Tibial nerve (tissue), 4 donors: Measurements from ENCODE around the gene SPEN. TPM values are rescaled to one million over a fixed set of nuclear protein-coding genes. Genes with fewer than 3 reads are reported as not detected.
A peak's percentile ranks its signal among the peaks of the same experiment; 100 is the strongest.

Experiments
- DNase-seq, 2 donors: peaks; one replicate each; pipeline ENCODE4 v3.0.0-alpha.2; 2019; ENCODE audit warnings: low spot score in 2 of 2
- H3K27ac ChIP-seq, 4 donors: fragments of 200-600 bp; sonication (generic) in 3 of 4; one replicate each; pipeline ENCODE4 v1.5.1; 2017 to 2019; ENCODE audit warnings: mild to moderate bottlenecking in 1 of 4
- H3K27me3 ChIP-seq, 2 donors: fragments of 200-600 bp; sonication (generic) in 1 of 2; one replicate each; pipeline versions ENCODE4 v1.5.1 to v1.6.0; 2017 to 2019
- H3K36me3 ChIP-seq, 3 donors: fragments of 200-600 bp; sonication (generic); one replicate each; pipeline ENCODE4 v1.5.1; 2018 to 2019
- H3K4me1 ChIP-seq, 4 donors: fragments of 200-600 bp; sonication (generic) in 3 of 4; one replicate each; pipeline ENCODE4 v1.5.1; 2017 to 2019
- H3K4me3 ChIP-seq, 4 donors: fragments of 200-600 bp; sonication (generic) in 3 of 4; one replicate each; pipeline ENCODE4 v1.5.1; 2017 to 2019; ENCODE audit warnings: mild to moderate bottlenecking in 1 of 4, moderate library complexity in 1 of 4
- H3K9me3 ChIP-seq, 4 donors: fragments of 200-600 bp; sonication (generic) in 3 of 4; one replicate each; pipeline ENCODE4 v1.5.1; 2017 to 2019
- EP300 ChIP-seq, 2 donors: sonication (generic); formaldehyde crosslinking; IDR thresholded peaks; one replicate each; pipeline ENCODE4 v1.6.1; 2017; ENCODE audit warnings: antibody characterized with exemption in 2 of 2, mild to moderate bottlenecking in 1 of 2
- POLR2A ChIP-seq, 2 donors: fragments of 450-650 bp; IDR thresholded peaks; one replicate each; pipeline ENCODE4 v1.6.1; 2017; ENCODE audit warnings: antibody characterized with exemption in 2 of 2, mild to moderate bottlenecking in 2 of 2, moderate library complexity in 2 of 2
- WGBS, 2 donors: methylation state at CpG; one replicate each; pipeline ENCODE4 v1.1.5; 2018; 5-methylcytosine and 5-hydroxymethylcytosine counted together
- total RNA-seq, 4 donors: library from RNA; depleted of rRNA; stranded (reverse); fragments of >200 nt; gene quantifications; one replicate each; pipeline ENCODE4 v1.1.0, GENCODE V29; 2016
- TF ChIP-seq, protein P1 (sequence below), 5 experiments: fragments of 200-600 bp in 3 of 5; fragments of 450-650 bp in 2 of 5; sonication (generic) in 3 of 5; IDR thresholded peaks; one replicate each; pipeline ENCODE4 v1.5.1; 2016 to 2019; ENCODE audit warnings: antibody characterized with exemption in 5 of 5, mild to moderate bottlenecking in 3 of 5, moderate library complexity in 2 of 5

Gene SPEN
- total RNA-seq, 4 donors from 2014 or later: 67.9 to 87.0 (median 77.8) TPM

DNA sequence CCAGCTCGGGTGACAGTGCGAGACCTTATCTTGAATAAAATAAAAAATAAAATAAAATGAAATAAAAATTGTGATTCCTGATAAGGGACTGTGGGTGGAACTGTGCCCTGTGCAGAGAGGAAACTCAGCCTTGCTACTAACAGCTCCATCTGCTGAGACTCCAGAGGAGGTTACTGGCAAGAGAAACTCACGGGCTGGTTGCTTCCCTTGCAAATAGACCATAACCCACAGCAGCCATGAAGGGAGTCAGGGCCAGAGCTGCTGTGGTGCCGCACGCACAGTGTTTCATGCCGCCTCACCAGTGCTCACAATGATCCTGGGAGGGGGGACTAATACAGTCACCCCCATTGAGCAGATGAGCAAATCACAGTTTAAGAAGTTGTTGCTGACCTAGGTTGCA, 114.7 kb downstream of the SPEN start:
- no peaks in the 10 kb centered on the region for H3K9me3 ChIP-seq
- peak overlapping the region in 1 of 4 donors; percentile 80 for H3K27ac ChIP-seq
- H3K4me1 ChIP-seq: peaks cover 0 to 86% (median 22%) of the 10 kb centered on the region in 4 donors
- WGBS, 2 donors: 87 to 93% methylated on average over 6 of the region's 6 CpGs
- peaks cover 0 to 5% (median 0%) of the 10 kb centered on the region in 3 donors for H3K36me3 ChIP-seq
- H3K4me3 ChIP-seq: no peak overlapping the region
- no peak for DNase-seq
- no peaks in the 10 kb centered on the region for H3K27me3 ChIP-seq
- TF ChIP-seq EP300 (IDR thresholded peaks at IDR 0.05) (no peak), POLR2A (IDR thresholded peaks at IDR 0.05) (no peak)
- TF ChIP-seq, protein P1, sequence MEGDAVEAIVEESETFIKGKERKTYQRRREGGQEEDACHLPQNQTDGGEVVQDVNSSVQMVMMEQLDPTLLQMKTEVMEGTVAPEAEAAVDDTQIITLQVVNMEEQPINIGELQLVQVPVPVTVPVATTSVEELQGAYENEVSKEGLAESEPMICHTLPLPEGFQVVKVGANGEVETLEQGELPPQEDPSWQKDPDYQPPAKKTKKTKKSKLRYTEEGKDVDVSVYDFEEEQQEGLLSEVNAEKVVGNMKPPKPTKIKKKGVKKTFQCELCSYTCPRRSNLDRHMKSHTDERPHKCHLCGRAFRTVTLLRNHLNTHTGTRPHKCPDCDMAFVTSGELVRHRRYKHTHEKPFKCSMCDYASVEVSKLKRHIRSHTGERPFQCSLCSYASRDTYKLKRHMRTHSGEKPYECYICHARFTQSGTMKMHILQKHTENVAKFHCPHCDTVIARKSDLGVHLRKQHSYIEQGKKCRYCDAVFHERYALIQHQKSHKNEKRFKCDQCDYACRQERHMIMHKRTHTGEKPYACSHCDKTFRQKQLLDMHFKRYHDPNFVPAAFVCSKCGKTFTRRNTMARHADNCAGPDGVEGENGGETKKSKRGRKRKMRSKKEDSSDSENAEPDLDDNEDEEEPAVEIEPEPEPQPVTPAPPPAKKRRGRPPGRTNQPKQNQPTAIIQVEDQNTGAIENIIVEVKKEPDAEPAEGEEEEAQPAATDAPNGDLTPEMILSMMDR (IDR thresholded peaks at IDR 0.05): no peak

DNA sequence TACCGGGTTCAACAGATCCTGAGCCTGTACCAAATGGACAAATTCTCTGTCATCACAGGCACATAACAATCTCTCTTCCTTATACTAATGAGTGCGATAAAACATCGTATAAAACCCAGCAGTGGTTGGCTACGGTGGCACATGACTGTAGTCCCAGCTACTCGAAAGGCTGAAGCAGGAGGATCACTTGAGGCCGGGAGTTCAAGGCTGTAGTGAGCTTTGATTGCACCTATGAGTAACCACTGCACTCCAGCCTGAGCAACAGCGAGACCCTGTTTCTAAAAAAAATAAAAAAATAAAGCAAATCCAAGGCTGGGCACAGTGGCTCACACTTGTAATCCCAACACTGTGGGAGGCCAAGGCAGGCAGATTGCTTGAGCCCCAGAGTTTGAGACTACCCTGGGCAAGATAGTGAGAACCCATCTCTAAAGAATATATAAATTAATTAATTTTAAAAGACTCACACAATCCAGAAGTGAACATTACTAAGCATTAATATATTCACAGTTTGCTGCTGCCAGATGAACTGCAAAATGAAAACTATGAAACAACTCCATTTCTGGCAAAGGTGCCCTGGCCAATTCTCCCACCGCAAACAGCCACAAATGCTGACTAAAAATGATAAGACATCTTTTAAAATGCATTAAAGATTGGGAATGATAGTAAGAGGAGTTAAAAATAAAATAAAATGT, 115.3 kb downstream of the SPEN start:
- Histone ChIP-seq H3K4me3 (no peak overlapping the region), H3K27ac (peak overlapping the region in 2 of 4 donors; percentile 52 to 80), H3K27me3 (no peaks in the 10 kb centered on the region), H3K36me3 (no peaks in the 10 kb centered on the region), H3K4me1 (peaks cover 0 to 88% (median 23%) of the 10 kb centered on the region in 4 donors), H3K9me3 (no peaks in the 10 kb centered on the region)
- no peak for DNase-seq
- WGBS, 2 donors: 83 to 89% methylated on average over 8 of the region's 8 CpGs
- TF ChIP-seq EP300 (IDR thresholded peaks at IDR 0.05) (no peak), POLR2A (IDR thresholded peaks at IDR 0.05) (no peak)
- TF ChIP-seq, protein P1 (IDR thresholded peaks at IDR 0.05): no peak

DNA sequence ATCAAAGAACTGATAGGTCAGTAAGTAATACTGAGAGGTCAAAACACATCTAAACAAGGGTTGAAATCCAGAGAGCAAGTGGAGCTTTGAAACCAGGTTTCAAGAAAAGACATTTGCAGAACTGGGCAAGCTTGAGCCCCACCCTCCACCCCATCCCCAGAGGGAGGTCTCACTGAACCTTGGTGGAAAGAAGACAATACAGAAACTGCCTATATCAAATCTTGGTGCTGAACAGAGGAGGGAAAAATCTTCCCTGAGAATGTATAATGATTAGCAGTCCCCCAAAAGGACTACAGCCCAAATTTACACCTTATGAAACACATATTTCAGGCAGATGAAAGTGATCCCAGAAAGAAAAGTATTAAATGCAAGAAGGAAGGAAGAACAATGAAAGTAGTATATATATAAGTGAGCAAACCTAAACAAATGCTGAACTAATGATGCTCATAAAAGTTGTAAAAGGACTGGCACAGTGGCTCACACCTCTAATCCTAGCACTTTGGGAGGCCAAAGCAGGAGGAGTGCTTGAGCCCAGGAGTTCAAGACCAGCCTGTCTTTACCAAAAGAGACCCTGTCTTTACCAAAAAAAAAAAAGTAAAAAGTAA, 116.0 kb downstream of the SPEN start:
- Histone ChIP-seq H3K4me3 (no peak overlapping the region), H3K9me3 (no peaks in the 10 kb centered on the region), H3K27me3 (no peaks in the 10 kb centered on the region), H3K4me1 (peaks cover 0 to 88% (median 25%) of the 10 kb centered on the region in 4 donors), H3K27ac (peak overlapping the region in 2 of 4 donors; percentile 52 to 80), H3K36me3 (peaks cover 0 to 4% (median 0%) of the 10 kb centered on the region in 3 donors)
- TF ChIP-seq POLR2A (IDR thresholded peaks at IDR 0.05) (no peak), EP300 (IDR thresholded peaks at IDR 0.05) (no peak)
- TF ChIP-seq, protein P1 (IDR thresholded peaks at IDR 0.05): no peak
- DNase-seq: no peak

DNA sequence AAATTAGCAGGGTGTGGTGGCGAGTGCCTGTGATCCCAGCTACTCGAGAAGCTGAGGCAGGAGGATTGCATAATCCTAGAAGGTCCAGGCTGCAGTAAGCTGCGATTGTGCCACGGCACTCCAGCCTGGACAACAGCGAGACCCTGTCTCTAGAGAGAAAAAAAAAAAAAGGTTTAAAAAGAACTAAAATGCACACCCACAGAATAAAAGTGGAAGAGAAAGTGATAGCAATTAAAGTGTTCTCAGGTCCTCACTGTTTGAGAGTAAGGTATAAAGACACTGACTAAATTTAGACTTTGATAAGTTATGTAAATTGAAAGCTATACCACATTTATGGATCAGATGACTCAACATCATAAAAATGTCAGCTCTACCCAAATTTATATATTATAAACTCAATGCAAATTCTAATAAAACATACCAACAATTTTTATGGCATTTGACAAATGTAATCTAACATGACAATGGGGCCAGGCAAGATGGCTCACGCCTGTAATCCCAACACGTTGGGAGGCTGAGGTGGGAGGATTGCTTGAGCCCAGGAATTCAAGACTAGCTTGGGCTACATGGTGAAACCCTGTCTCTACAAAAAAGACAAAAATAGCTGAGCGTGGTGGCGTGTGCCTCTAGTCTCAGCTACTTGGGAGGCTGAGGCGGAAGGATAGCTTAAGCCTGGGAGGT, 116.6 kb downstream of the SPEN start:
- DNase-seq: no peak
- 80 to 81% methylated on average over 10 of the region's 10 CpGs for WGBS, 2 donors
- TF ChIP-seq EP300 (IDR thresholded peaks at IDR 0.05): no peak
- TF ChIP-seq, protein P1 (IDR thresholded peaks at IDR 0.05): no peak
- TF ChIP-seq POLR2A (IDR thresholded peaks at IDR 0.05): no peak
- Histone ChIP-seq H3K27ac (peak overlapping the region in 3 of 4 donors; percentile 13 to 83 (median 80)), H3K4me3 (no peak overlapping the region), H3K4me1 (peaks cover 0 to 83% (median 25%) of the 10 kb centered on the region in 4 donors), H3K27me3 (no peaks in the 10 kb centered on the region), H3K36me3 (peaks cover 0 to 11% (median 0%) of the 10 kb centered on the region in 3 donors), H3K9me3 (no peaks in the 10 kb centered on the region)
